ENCODE measurements around the gene EPHA8.
A peak's percentile ranks its signal among the peaks of the same experiment; 100 is the strongest.

EPHA8 gene

GRCh38 chr1:22555371-22555656 is 8.0 kb upstream of the EPHA8 start:
- Histone ChIP-seq H3K4me3 (ENCODE audit: low read depth, low read length) (no peak overlapping the region), H3K36me3 (ENCODE audit: control insufficient read depth in 1 of 2, insufficient read depth in 2 of 2, low read length in 2 of 2) (no peaks in the 10 kb centered on the region), H3K79me1 (ENCODE audit: low read length) (no peaks in the 10 kb centered on the region), H3K9ac (ENCODE audit: low read length) (no peak overlapping the region), H3K4me2 (ENCODE audit: low read length) (no peak overlapping the region), H3K4me1 (ENCODE audit: control insufficient read depth in 1 of 2, insufficient read depth in 2 of 2, low read length in 2 of 2) (no peaks in the 10 kb centered on the region), H3K14ac (ENCODE audit: low read length) (no peak overlapping the region), H2AK5ac (ENCODE audit: low read length) (no peak overlapping the region), H3K4ac (ENCODE audit: low read depth, low read length) (no peak overlapping the region), H3K9me3 (ENCODE audit: insufficient read depth, low read depth, low read length) (peaks cover 3% of the 10 kb centered on the region), H2BK120ac (ENCODE audit: insufficient read depth, low read length, poor library complexity) (no peak overlapping the region), H2BK12ac (ENCODE audit: low read length) (no peak overlapping the region), H3K18ac (ENCODE audit: low read length) (no peak overlapping the region), H4K12ac (ENCODE audit: low read depth, low read length) (no peak overlapping the region), H3K27ac (ENCODE audit: low read depth, low read length) (no peak overlapping the region), H2BK5ac (ENCODE audit: low read depth, low read length, poor library complexity) (no peak overlapping the region), H3K79me2 (ENCODE audit: control insufficient read depth, insufficient read depth, low read length, poor library complexity) (no peaks in the 10 kb centered on the region), H3K23ac (ENCODE audit: low read length) (no peak overlapping the region), H4K91ac (ENCODE audit: low read depth, low read length) (no peak overlapping the region), H2AFZ (ENCODE audit: insufficient read depth, low read length, poor library complexity) (no peak overlapping the region), H3K27me3 (ENCODE audit: insufficient read depth, low read length) (peaks cover 2% of the 10 kb centered on the region), H4K8ac (ENCODE audit: low read depth, low read length) (no peak overlapping the region)
- no CpG with 5 or more reads among the region's 3 CpGs for WGBS (ENCODE audit: extremely low coverage, insufficient coverage, insufficient read length)
- no peak for DNase-seq

GRCh38 chr1:22556391-22557104 is 6.7 kb upstream of the EPHA8 start:
- Histone ChIP-seq H3K4ac (ENCODE audit: low read depth, low read length) (no peak overlapping the region), H3K9ac (ENCODE audit: low read length) (no peak overlapping the region), H3K23ac (ENCODE audit: low read length) (no peak overlapping the region), H3K9me3 (ENCODE audit: insufficient read depth, low read depth, low read length) (peaks cover 3% of the 10 kb centered on the region), H4K12ac (ENCODE audit: low read depth, low read length) (no peak overlapping the region), H3K4me1 (ENCODE audit: control insufficient read depth in 1 of 2, insufficient read depth in 2 of 2, low read length in 2 of 2) (no peaks in the 10 kb centered on the region), H3K36me3 (ENCODE audit: control insufficient read depth in 1 of 2, insufficient read depth in 2 of 2, low read length in 2 of 2) (no peaks in the 10 kb centered on the region), H3K27me3 (ENCODE audit: insufficient read depth, low read length) (peaks cover 10% of the 10 kb centered on the region), H3K4me2 (ENCODE audit: low read length) (no peak overlapping the region), H4K91ac (ENCODE audit: low read depth, low read length) (no peak overlapping the region), H3K79me1 (ENCODE audit: low read length) (no peaks in the 10 kb centered on the region), H2AK5ac (ENCODE audit: low read length) (no peak overlapping the region), H3K79me2 (ENCODE audit: control insufficient read depth, insufficient read depth, low read length, poor library complexity) (no peaks in the 10 kb centered on the region), H4K8ac (ENCODE audit: low read depth, low read length) (no peak overlapping the region), H2BK120ac (ENCODE audit: insufficient read depth, low read length, poor library complexity) (no peak overlapping the region), H3K4me3 (ENCODE audit: low read depth, low read length) (no peak overlapping the region), H3K18ac (ENCODE audit: low read length) (no peak overlapping the region), H3K14ac (ENCODE audit: low read length) (no peak overlapping the region), H3K27ac (ENCODE audit: low read depth, low read length) (no peak overlapping the region), H2BK5ac (ENCODE audit: low read depth, low read length, poor library complexity) (no peak overlapping the region), H2BK12ac (ENCODE audit: low read length) (no peak overlapping the region), H2AFZ (ENCODE audit: insufficient read depth, low read length, poor library complexity) (no peak overlapping the region)
- DNase-seq = no peak
- WGBS (ENCODE audit: extremely low coverage, insufficient coverage, insufficient read length) = no CpG with 5 or more reads among the region's 13 CpGs

- Histone ChIP-seq H3K27ac (ENCODE audit: low read depth, low read length) (no peak overlapping the region), H2BK120ac (ENCODE audit: insufficient read depth, low read length, poor library complexity) (no peak overlapping the region), H2AFZ (ENCODE audit: insufficient read depth, low read length, poor library complexity) (no peak overlapping the region), H2BK12ac (ENCODE audit: low read length) (no peak overlapping the region), H4K12ac (ENCODE audit: low read depth, low read length) (no peak overlapping the region), H3K9me3 (ENCODE audit: insufficient read depth, low read depth, low read length) (peaks cover 7% of the 10 kb centered on the region), H3K4me3 (ENCODE audit: low read depth, low read length) (no peak overlapping the region), H3K14ac (ENCODE audit: low read length) (no peak overlapping the region), H3K79me2 (ENCODE audit: control insufficient read depth, insufficient read depth, low read length, poor library complexity) (no peaks in the 10 kb centered on the region), H3K18ac (ENCODE audit: low read length) (no peak overlapping the region), H3K36me3 (ENCODE audit: control insufficient read depth in 1 of 2, insufficient read depth in 2 of 2, low read length in 2 of 2) (no peaks in the 10 kb centered on the region), H2BK5ac (ENCODE audit: low read depth, low read length, poor library complexity) (no peak overlapping the region), H3K9ac (ENCODE audit: low read length) (no peak overlapping the region), H3K4ac (ENCODE audit: low read depth, low read length) (no peak overlapping the region), H3K4me2 (ENCODE audit: low read length) (no peak overlapping the region), H3K79me1 (ENCODE audit: low read length) (no peaks in the 10 kb centered on the region), H3K23ac (ENCODE audit: low read length) (no peak overlapping the region), H2AK5ac (ENCODE audit: low read length) (no peak overlapping the region), H4K91ac (ENCODE audit: low read depth, low read length) (no peak overlapping the region), H3K4me1 (ENCODE audit: control insufficient read depth in 1 of 2, insufficient read depth in 2 of 2, low read length in 2 of 2) (no peaks in the 10 kb centered on the region), H4K8ac (ENCODE audit: low read depth, low read length) (no peak overlapping the region), H3K27me3 (ENCODE audit: insufficient read depth, low read length) (peaks cover 18% of the 10 kb centered on the region)
- WGBS (ENCODE audit: extremely low coverage, insufficient coverage, insufficient read length) = no CpG with 5 or more reads among the region's 5 CpGs
- no peak for DNase-seq
These were observed 5.8 kb upstream of the EPHA8 start for GRCh38 chr1:22557341-22557950.

GRCh38 chr1:22563671-22564602 is 648 bp downstream of the EPHA8 start:
- Histone ChIP-seq H3K14ac (ENCODE audit: low read length) (no peak overlapping the region), H3K9ac (ENCODE audit: low read length) (no peak overlapping the region), H4K8ac (ENCODE audit: low read depth, low read length) (no peak overlapping the region), H2AK5ac (ENCODE audit: low read length) (no peak overlapping the region), H2BK12ac (ENCODE audit: low read length) (no peak overlapping the region), H2BK120ac (ENCODE audit: insufficient read depth, low read length, poor library complexity) (no peak overlapping the region), H3K18ac (ENCODE audit: low read length) (no peak overlapping the region), H3K79me1 (ENCODE audit: low read length) (no peaks in the 10 kb centered on the region), H4K91ac (ENCODE audit: low read depth, low read length) (no peak overlapping the region), H3K9me3 (ENCODE audit: insufficient read depth, low read depth, low read length) (peaks cover 10% of the 10 kb centered on the region), H3K4me2 (ENCODE audit: low read length) (peak overlapping the region; percentile 63), H3K36me3 (ENCODE audit: control insufficient read depth in 1 of 2, insufficient read depth in 2 of 2, low read length in 2 of 2) (no peaks in the 10 kb centered on the region), H3K27ac (ENCODE audit: low read depth, low read length) (no peak overlapping the region), H4K12ac (ENCODE audit: low read depth, low read length) (no peak overlapping the region), H2AFZ (ENCODE audit: insufficient read depth, low read length, poor library complexity) (no peak overlapping the region), H3K27me3 (ENCODE audit: insufficient read depth, low read length) (peaks cover 37% of the 10 kb centered on the region), H3K23ac (ENCODE audit: low read length) (no peak overlapping the region), H3K4ac (ENCODE audit: low read depth, low read length) (no peak overlapping the region), H2BK5ac (ENCODE audit: low read depth, low read length, poor library complexity) (no peak overlapping the region), H3K4me3 (ENCODE audit: low read depth, low read length) (no peak overlapping the region), H3K79me2 (ENCODE audit: control insufficient read depth, insufficient read depth, low read length, poor library complexity) (no peaks in the 10 kb centered on the region), H3K4me1 (ENCODE audit: control insufficient read depth in 1 of 2, insufficient read depth in 2 of 2, low read length in 2 of 2) (no peaks in the 10 kb centered on the region)
- no peak for DNase-seq
- no CpG with 5 or more reads among the region's 57 CpGs for WGBS (ENCODE audit: extremely low coverage, insufficient coverage, insufficient read length)
